HG02642 (cell line): Measurements from ENCODE around the gene SH3GL1.

Experiments
- ATAC-seq: cut with Tn5 transposase; IDR thresholded peaks from one replicate; pipeline ENCODE4 v1.9.1; 2021; ENCODE audit warnings: mild to moderate bottlenecking; ENCODE audit not compliant: unreplicated experiment, poor library complexity

Gene SH3GL1

DNA sequence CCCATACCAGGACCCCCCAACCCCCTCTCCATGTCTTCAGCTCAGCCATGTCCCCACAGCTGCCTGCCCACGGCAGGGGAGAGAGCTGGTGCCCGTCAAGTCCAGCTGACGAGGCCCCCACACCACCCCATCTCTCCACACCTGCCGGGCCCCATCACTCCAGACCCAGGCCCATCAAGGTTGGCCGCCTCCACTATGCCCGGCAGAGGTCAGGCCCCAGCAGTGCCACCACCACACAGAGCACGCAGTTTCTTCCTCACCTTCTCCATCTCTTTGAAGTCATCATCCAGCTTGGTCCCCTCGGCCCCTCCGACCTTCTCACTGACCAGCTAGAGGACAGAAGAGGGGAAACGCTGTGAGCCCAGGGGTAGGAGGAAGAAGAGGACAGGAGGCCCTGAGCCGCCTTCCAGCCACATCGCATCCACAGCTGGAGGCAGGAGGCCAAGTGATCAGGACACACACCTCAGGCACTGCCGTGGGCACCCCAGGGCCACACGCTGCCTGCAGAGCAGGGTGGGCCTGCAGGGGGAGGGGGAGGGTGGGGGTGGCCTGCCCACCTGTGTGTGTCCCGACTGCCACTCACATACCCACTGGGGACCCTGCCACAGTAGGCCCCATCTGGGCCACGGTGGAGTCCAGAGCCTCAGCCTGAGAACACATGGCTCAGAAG is 33.5 kb downstream of the SH3GL1 start:
- no peak for ATAC-seq

GRCh38 chr19:4365791-4366665 is 34.3 kb downstream of the SH3GL1 start:
- no peak for ATAC-seq

DNA sequence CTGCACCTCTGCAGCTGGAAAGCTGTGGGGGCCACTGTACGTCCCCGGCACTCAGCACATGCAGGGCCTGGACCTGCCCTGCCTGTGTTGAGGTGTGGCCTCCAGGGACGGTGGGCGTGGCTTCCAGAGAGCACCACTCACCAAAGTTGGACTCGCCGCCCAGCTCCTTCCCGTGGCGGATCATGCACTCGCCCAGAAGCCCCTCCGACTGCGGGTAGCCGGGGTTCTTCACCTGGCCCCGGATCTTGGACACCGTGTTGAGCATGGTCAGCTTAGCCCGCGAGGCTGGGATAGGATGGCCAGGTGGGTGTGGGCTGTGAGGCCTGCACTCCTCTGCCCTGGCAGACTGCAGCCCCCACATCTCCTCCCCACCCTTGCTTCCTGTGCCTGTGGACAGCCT is 35.0 kb downstream of the SH3GL1 start:
- no peak for ATAC-seq

GRCh38 chr19:4363571-4364304 is 36.6 kb downstream of the SH3GL1 start:
- no peak for ATAC-seq

DNA sequence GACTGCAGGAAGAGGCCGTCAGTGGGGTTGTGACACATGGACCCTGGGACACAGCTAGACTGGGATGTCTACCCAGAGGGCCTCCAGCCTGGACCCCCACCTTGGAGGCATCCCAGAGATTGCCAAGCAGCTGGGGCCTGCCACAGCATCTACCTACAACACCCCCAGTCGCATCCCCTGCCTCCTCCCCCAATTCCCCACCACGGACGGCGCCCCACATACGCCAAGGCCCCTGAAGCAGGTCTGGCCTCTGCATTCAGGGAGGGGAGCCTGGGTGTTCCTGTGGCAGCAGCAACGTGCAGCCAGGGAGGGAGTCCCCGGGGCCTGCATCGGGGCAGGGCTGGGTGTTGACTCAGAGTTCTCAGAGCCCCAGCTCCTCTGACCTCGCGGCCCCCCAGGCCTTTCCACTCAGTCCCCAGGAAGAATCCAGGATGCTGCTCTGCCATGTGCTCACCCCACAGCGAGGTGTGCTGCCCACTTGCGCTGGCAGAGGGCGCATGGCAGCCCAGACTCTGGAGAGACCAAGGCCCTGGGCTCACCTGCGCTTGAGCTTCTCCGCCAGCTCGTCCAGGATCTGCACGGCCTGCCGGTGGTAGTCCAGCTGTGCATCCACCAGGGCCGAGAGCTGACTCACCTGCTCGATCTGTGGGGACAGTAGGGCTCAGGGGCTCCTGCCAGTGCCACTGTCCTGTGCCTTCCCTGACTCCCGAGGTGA is 37.4 kb downstream of the SH3GL1 start:
- no peak for ATAC-seq

DNA sequence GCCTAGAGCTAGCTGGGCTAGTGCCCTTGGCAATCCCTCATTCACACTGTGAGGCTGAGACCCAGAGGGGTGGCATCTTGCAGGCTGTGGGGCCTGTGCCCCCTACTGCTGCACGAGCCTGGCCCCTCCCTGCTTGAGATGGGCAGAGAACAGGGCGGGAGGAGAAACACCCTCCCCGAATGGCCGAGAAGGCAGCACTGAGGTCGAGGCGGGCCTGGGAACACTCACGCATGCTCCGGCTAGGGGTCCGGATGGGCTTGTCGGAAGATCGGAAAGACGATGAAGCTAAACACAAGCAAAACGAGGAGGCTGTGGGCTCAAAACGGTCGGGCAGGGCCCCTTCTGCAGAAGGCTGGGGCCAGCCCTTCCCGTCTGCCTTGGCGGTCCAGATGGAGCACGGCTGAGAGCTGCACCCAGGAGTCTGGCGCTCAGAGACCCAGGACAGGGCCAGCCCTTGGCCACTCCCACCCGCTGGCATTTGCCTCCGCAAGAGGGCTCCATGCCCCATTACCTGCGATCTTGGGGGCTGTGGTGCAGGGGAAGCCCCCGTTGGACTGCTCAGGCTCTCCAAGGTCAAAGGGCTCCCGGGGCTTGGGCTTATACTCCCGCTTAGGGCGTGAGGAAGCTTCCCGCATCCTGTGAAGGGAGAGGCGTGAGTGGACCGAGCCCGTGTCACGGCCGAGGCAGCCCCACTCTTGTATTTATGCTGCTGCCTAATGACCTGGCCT is 38.1 kb downstream of the SH3GL1 start:
- ATAC-seq = no peak

DNA sequence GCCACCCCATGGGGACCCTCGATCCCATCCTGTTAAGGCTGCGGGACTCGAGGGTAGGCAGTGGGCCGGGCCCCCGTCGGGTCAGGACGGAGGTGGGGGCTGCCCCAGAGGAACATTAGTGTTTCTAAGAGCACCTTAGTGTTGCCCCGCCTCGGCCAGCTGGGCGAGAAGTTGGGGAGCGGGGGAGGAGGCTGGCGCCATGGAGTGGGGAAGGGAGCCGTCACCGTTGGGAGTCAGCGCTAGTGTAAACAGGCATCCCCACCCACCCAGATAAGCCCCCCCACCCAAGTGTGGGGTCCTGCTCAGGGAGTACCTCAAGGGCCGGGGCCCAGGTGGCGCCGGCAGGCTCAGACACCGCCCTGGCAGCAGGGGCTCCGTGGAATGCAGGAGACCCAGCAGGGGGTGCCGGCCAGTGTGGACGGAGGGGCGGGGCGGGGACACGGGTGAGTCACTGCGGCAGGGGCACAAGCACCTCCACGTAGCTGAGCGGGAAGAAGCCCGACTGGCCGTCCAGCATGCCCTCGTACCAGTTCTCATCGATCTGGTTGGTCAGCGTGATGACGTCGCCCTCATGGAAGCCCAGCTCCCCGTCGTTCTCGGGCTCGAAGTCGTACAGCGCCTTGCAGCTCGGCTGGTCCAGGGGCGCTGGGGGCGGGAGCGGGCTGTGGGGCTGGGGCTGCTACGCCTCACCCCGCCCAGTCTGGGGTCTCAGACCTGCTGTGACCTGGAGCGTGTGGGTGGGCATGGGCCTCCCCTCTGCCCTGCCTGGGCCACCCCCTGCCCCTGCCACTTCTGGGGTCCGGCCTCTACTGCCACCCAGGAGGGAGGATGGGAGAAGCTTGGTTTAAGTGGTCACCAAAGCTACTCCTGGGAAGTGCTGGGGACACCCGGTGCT is 38.9 kb downstream of the SH3GL1 start:
- ATAC-seq = no peak

DNA sequence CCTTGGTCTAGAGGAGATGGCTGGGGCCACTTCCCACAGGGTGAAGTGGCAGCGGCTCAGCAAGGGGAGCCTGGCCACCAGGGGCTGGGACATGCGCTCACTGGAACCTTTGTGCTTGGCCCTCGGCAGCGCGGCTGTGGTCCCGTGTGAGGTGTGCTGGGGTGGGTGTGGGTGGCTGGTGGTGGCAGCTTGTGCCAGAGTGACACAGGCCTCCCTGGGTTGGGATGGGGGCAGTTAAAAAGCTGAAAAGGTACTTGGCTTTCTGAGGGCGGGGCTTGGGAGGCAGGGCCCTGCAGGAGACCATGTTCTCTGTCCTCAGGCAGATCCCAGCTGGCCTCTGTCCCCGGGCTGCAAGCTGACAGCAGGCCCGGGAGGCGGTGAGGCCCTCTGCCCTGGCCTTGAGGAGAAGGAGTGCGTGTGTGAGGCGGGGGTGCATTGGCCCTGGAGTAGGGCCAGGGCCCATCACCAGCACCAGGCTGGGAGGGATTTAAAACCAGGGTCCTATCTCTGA is 39.7 kb downstream of the SH3GL1 start:
- ATAC-seq = no peak

DNA sequence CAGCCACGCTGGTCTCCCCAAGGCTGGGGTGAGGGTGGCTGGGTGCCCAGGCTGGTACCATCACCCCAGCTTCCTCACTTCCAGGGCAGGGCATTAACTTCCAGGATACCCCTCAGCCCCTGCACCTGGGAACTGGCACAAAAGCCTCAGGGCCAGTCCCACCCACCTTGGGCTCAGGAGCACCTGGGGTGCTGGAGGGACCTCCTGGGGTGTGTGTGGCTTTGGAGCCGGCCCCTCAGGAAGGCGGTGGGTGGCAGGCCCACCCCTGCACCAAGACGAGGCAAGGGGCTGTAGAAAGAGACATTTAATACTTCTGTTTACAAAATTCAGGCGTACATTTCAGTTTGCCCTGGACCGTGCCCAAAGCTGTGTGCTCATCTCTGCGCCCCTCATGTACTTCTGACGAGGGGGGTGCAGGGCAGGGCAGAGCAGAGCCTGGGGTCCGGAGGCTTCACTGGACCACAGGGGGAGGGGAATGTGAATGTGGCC is 40.2 kb downstream of the SH3GL1 start:
- ATAC-seq = no peak

GRCh38 chr19:4359627-4360000 is 40.7 kb downstream of the SH3GL1 start:
- ATAC-seq = no peak

- ATAC-seq = no peak
Observed at GRCh38 chr19:4358709-4359626, 41.4 kb downstream of the SH3GL1 start.

DNA sequence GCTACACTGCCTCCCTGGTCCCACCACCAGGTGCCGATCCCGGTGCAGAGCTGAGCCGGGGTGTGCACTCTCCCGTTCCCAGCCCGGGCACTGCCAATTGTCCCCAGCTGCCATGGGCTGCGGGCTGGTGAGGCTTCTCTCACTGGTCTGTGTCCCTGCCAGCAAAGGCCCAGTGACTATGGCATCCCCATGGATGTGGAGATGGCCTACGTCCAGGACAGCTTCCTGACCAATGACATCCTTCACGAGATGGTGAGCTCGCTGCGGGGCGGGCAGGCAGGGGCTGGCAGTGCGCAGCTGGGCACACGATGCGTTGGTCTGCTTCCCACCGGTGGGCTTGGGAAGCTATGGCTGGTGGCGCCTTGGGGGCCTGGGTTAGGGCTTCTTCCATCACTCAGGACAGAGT is 42.4 kb downstream of the SH3GL1 start:
- ATAC-seq = no peak

DNA sequence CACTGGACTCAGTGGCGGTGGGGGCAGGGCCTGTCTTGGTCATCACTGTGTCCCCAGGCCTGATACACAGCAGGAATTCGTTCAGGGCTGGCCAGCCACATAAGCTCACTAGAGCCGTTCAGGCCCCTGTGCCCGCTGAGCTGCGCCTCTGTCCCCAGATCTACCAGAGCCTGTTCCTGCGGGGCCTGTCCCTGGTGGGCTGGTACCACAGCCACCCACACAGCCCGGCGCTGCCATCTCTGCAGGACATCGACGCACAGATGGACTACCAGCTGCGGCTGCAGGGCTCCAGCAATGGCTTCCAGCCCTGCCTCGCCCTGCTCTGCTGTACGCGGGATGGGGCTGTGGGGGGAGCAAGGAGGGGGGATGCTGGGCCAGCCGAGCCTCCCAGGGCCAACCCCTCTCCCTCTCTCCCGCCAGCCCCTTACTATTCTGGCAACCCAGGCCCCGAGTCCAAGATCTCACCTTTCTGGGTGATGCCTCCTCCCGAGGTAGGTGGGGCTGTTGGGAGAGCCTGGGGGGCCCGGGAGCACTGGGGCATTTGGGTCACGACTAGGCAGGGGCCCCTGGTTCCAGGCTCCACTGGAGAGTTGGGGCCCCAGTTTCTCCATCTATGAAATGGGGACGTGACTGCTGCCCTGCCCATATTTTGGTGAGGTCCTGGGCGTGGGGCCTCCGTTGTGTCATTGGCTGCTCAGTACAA is 43.1 kb downstream of the SH3GL1 start:
- ATAC-seq = no peak

- ATAC-seq = no peak
Observed at GRCh38 chr19:4354897-4355296, 45.5 kb downstream of the SH3GL1 start.

DNA sequence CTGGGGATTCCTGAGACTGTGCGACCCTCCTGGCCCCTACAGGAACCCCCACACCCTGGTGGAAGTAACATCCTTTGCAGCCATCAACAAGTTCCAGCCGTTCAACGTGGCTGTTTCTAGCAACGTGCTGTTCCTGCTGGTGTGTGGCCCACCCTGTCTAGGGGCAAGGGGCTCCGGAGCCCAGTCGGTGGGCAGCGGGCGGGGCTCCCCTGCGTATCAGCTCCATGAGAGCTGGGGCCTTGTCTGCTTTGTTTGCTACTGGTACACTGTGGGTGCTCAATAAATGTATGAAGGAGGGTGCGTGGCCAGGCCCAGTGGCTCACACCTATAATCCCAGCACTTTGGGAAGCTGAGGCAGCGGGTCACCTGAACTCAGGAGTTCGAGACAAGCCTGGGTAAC is 46.1 kb downstream of the SH3GL1 start:
- ATAC-seq = no peak

DNA sequence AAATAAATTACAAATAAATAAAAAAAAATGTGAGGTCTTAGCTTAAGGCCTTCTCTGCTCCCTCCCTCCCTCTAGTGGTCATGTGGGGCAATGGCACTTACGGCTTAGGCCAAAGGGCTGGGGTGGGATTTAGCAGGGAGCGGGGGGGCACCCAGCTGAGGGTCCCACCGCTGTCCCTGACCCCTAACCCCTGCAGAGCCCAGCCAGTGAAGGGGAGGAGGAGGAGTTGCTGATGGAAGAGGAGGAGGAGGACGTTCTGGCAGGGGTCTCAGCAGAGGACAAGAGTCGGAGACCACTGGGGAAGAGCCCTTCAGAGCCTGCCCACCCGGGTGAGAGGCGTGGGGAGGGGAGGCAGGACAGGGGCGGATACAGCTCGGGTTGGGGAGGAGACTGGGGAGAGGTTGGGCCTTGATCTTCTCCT is 47.6 kb downstream of the SH3GL1 start:
- ATAC-seq = no peak

- no peak for ATAC-seq
Observed at GRCh38 chr19:4350726-4351125, 49.6 kb downstream of the SH3GL1 start.
